ENCODE data around the gene PCDHB3.
"Not testable (repeated sequence)": the region's sequence is repeated elsewhere in the genome, so short reads cannot be mapped to it uniquely, and the experiment has no call there.

DNA sequence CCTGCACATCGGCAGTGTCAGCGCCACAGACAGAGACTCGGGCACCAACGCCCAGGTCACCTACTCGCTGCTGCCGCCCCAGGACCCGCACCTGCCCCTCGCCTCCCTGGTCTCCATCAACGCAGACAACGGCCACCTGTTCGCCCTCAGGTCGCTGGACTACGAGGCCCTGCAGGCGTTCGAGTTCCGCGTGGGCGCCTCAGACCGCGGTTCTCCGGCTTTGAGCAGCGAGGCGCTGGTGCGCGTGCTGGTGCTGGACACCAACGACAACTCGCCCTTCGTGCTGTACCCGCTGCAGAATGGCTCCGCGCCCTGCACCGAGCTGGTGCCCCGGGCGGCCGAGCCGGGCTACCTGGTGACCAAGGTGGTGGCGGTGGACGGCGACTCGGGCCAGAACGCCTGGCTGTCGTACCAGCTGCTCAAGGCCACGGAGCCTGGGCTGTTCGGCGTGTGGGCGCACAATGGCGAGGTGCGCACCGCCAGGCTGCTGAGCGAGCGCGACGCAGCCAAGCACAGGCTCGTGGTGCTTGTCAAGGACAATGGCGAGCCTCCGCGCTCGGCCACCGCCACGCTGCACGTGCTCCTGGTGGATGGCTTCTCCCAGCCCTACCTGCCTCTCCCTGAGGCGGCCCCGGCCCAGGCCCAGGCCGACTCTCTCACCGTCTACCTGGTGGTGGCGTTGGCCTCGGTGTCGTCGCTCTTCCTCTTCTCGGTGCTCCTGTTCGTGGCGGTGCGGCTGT lies 23.3 kb downstream of the PCDHB3 start:
- TF ChIP-seq POLR2A (IDR thresholded peaks at IDR 0.05; ENCODE audit: low read depth, low read length); EZH2 (IDR thresholded peaks at IDR 0.05; ENCODE audit: borderline replicate concordance, low read depth, low read length, severe bottlenecking); CTCF (IDR thresholded peaks at IDR 0.05; ENCODE audit: extremely low read depth in 1 of 2, insufficient read depth in 1 of 2, low read depth in 1 of 2, low read length in 2 of 2); JUN (IDR thresholded peaks at IDR 0.05; ENCODE audit: borderline replicate concordance, insufficient read depth, insufficient read length, low read depth); GATA2 (IDR thresholded peaks at IDR 0.05; ENCODE audit: insufficient read depth, insufficient read length, low read depth, low read length); POLR2AphosphoS5 (IDR thresholded peaks at IDR 0.05; ENCODE audit: insufficient read depth, low read depth, low read length): not testable (repeated sequence)

Measured in endothelial cell of umbilical vein (primary cell).